Measurements from ENCODE around the gene INPP4B.

Gene INPP4B

GRCh38 chr4:142556570-142557238, 289.4 kb downstream of the INPP4B start:
- H3K4me1 ChIP-seq (ENCODE audit: control insufficient read depth in 5 of 5, insufficient read depth in 5 of 5, low read length in 5 of 5): no peaks in the 10 kb centered on the region
- no peak overlapping the region for H3K9ac ChIP-seq (ENCODE audit: low read length in 5 of 5)
- no peaks in the 10 kb centered on the region for H3K9me3 ChIP-seq (ENCODE audit: control insufficient read depth in 5 of 5, low read length in 5 of 5)
- H3K4me3 ChIP-seq (ENCODE audit: low read depth in 1 of 5, low read length in 5 of 5): no peak overlapping the region
- no peaks in the 10 kb centered on the region for H3K27me3 ChIP-seq (ENCODE audit: control insufficient read depth in 5 of 5, insufficient read depth in 4 of 5, low read length in 5 of 5)
- no peaks in the 10 kb centered on the region for H3K36me3 ChIP-seq (ENCODE audit: control insufficient read depth in 5 of 5, insufficient read depth in 5 of 5, low read length in 5 of 5)
- H3K27ac ChIP-seq (ENCODE audit: low read depth, low read length): no peak overlapping the region

- no peaks in the 10 kb centered on the region for H3K4me1 ChIP-seq (ENCODE audit: control insufficient read depth in 5 of 5, insufficient read depth in 5 of 5, low read length in 5 of 5)
- no peak overlapping the region for H3K4me3 ChIP-seq (ENCODE audit: low read depth in 1 of 5, low read length in 5 of 5)
- H3K9ac ChIP-seq (ENCODE audit: low read length in 5 of 5): no peak overlapping the region
- no peaks in the 10 kb centered on the region for H3K27me3 ChIP-seq (ENCODE audit: control insufficient read depth in 5 of 5, insufficient read depth in 4 of 5, low read length in 5 of 5)
- no peaks in the 10 kb centered on the region for H3K36me3 ChIP-seq (ENCODE audit: control insufficient read depth in 5 of 5, insufficient read depth in 5 of 5, low read length in 5 of 5)
- H3K27ac ChIP-seq (ENCODE audit: low read depth, low read length): no peak overlapping the region
- no peaks in the 10 kb centered on the region for H3K9me3 ChIP-seq (ENCODE audit: control insufficient read depth in 5 of 5, low read length in 5 of 5)
Observed at GRCh38 chr4:142556048-142556447, 290.1 kb downstream of the INPP4B start.

- H3K27ac ChIP-seq (ENCODE audit: low read depth, low read length): no peak overlapping the region
- no peaks in the 10 kb centered on the region for H3K9me3 ChIP-seq (ENCODE audit: control insufficient read depth in 5 of 5, low read length in 5 of 5)
- no peaks in the 10 kb centered on the region for H3K27me3 ChIP-seq (ENCODE audit: control insufficient read depth in 5 of 5, insufficient read depth in 4 of 5, low read length in 5 of 5)
- H3K4me1 ChIP-seq (ENCODE audit: control insufficient read depth in 5 of 5, insufficient read depth in 5 of 5, low read length in 5 of 5): no peaks in the 10 kb centered on the region
- no peak overlapping the region for H3K9ac ChIP-seq (ENCODE audit: low read length in 5 of 5)
- no peak overlapping the region for H3K4me3 ChIP-seq (ENCODE audit: low read depth in 1 of 5, low read length in 5 of 5)
- H3K36me3 ChIP-seq (ENCODE audit: control insufficient read depth in 5 of 5, insufficient read depth in 5 of 5, low read length in 5 of 5): no peaks in the 10 kb centered on the region
Observed at GRCh38 chr4:142554412-142554811, 291.7 kb downstream of the INPP4B start.

- Histone ChIP-seq H3K9me3 (ENCODE audit: control insufficient read depth in 5 of 5, low read length in 5 of 5) (no peaks in the 10 kb centered on the region), H3K4me3 (ENCODE audit: low read depth in 1 of 5, low read length in 5 of 5) (no peak overlapping the region), H3K27me3 (ENCODE audit: control insufficient read depth in 5 of 5, insufficient read depth in 4 of 5, low read length in 5 of 5) (no peaks in the 10 kb centered on the region), H3K9ac (ENCODE audit: low read length in 5 of 5) (no peak overlapping the region), H3K27ac (ENCODE audit: low read depth, low read length) (no peak overlapping the region), H3K36me3 (ENCODE audit: control insufficient read depth in 5 of 5, insufficient read depth in 5 of 5, low read length in 5 of 5) (no peaks in the 10 kb centered on the region), H3K4me1 (ENCODE audit: control insufficient read depth in 5 of 5, insufficient read depth in 5 of 5, low read length in 5 of 5) (no peaks in the 10 kb centered on the region)
Observed at GRCh38 chr4:142551517-142552305, 294.4 kb downstream of the INPP4B start.

GRCh38 chr4:142550965-142551364, 295.1 kb downstream of the INPP4B start:
- Histone ChIP-seq H3K9me3 (ENCODE audit: control insufficient read depth in 5 of 5, low read length in 5 of 5) (no peaks in the 10 kb centered on the region), H3K4me3 (ENCODE audit: low read depth in 1 of 5, low read length in 5 of 5) (no peak overlapping the region), H3K27ac (ENCODE audit: low read depth, low read length) (no peak overlapping the region), H3K9ac (ENCODE audit: low read length in 5 of 5) (no peak overlapping the region), H3K4me1 (ENCODE audit: control insufficient read depth in 5 of 5, insufficient read depth in 5 of 5, low read length in 5 of 5) (no peaks in the 10 kb centered on the region), H3K27me3 (ENCODE audit: control insufficient read depth in 5 of 5, insufficient read depth in 4 of 5, low read length in 5 of 5) (no peaks in the 10 kb centered on the region), H3K36me3 (ENCODE audit: control insufficient read depth in 5 of 5, insufficient read depth in 5 of 5, low read length in 5 of 5) (no peaks in the 10 kb centered on the region)

GRCh38 chr4:142549726-142550463, 296.2 kb downstream of the INPP4B start:
- Histone ChIP-seq H3K9me3 (ENCODE audit: control insufficient read depth in 5 of 5, low read length in 5 of 5) (no peaks in the 10 kb centered on the region), H3K4me1 (ENCODE audit: control insufficient read depth in 5 of 5, insufficient read depth in 5 of 5, low read length in 5 of 5) (no peaks in the 10 kb centered on the region), H3K9ac (ENCODE audit: low read length in 5 of 5) (no peak overlapping the region), H3K4me3 (ENCODE audit: low read depth in 1 of 5, low read length in 5 of 5) (no peak overlapping the region), H3K36me3 (ENCODE audit: control insufficient read depth in 5 of 5, insufficient read depth in 5 of 5, low read length in 5 of 5) (no peaks in the 10 kb centered on the region), H3K27me3 (ENCODE audit: control insufficient read depth in 5 of 5, insufficient read depth in 4 of 5, low read length in 5 of 5) (no peaks in the 10 kb centered on the region), H3K27ac (ENCODE audit: low read depth, low read length) (no peak overlapping the region)

- Histone ChIP-seq H3K9ac (ENCODE audit: low read length in 5 of 5) (no peak overlapping the region), H3K27me3 (ENCODE audit: control insufficient read depth in 5 of 5, insufficient read depth in 4 of 5, low read length in 5 of 5) (no peaks in the 10 kb centered on the region), H3K36me3 (ENCODE audit: control insufficient read depth in 5 of 5, insufficient read depth in 5 of 5, low read length in 5 of 5) (no peaks in the 10 kb centered on the region), H3K4me3 (ENCODE audit: low read depth in 1 of 5, low read length in 5 of 5) (no peak overlapping the region), H3K9me3 (ENCODE audit: control insufficient read depth in 5 of 5, low read length in 5 of 5) (no peaks in the 10 kb centered on the region), H3K27ac (ENCODE audit: low read depth, low read length) (no peak overlapping the region), H3K4me1 (ENCODE audit: control insufficient read depth in 5 of 5, insufficient read depth in 5 of 5, low read length in 5 of 5) (no peaks in the 10 kb centered on the region)
Observed at GRCh38 chr4:142549248-142549647, 296.9 kb downstream of the INPP4B start.

- no peak overlapping the region for H3K9ac ChIP-seq (ENCODE audit: low read length in 5 of 5)
- H3K36me3 ChIP-seq (ENCODE audit: control insufficient read depth in 5 of 5, insufficient read depth in 5 of 5, low read length in 5 of 5): no peaks in the 10 kb centered on the region
Observed at GRCh38 chr4:142548491-142548890, 297.6 kb downstream of the INPP4B start.

GRCh38 chr4:142547974-142548373, 298.1 kb downstream of the INPP4B start:
- H3K4me3 ChIP-seq (ENCODE audit: low read depth in 1 of 5, low read length in 5 of 5): no peak overlapping the region
- H3K36me3 ChIP-seq (ENCODE audit: control insufficient read depth in 5 of 5, insufficient read depth in 5 of 5, low read length in 5 of 5): no peaks in the 10 kb centered on the region
- H3K27ac ChIP-seq (ENCODE audit: low read depth, low read length): no peak overlapping the region
- no peaks in the 10 kb centered on the region for H3K27me3 ChIP-seq (ENCODE audit: control insufficient read depth in 5 of 5, insufficient read depth in 4 of 5, low read length in 5 of 5)
- H3K4me1 ChIP-seq (ENCODE audit: control insufficient read depth in 5 of 5, insufficient read depth in 5 of 5, low read length in 5 of 5): no peaks in the 10 kb centered on the region
- no peaks in the 10 kb centered on the region for H3K9me3 ChIP-seq (ENCODE audit: control insufficient read depth in 5 of 5, low read length in 5 of 5)
- H3K9ac ChIP-seq (ENCODE audit: low read length in 5 of 5): no peak overlapping the region

More at GRCh38 chr4:142548491-142548890, 297.6 kb downstream of the INPP4B start:
- Histone ChIP-seq H3K4me3 (ENCODE audit: low read depth in 1 of 5, low read length in 5 of 5) (no peak overlapping the region), H3K27ac (ENCODE audit: low read depth, low read length) (no peak overlapping the region), H3K27me3 (ENCODE audit: control insufficient read depth in 5 of 5, insufficient read depth in 4 of 5, low read length in 5 of 5) (no peaks in the 10 kb centered on the region), H3K9me3 (ENCODE audit: control insufficient read depth in 5 of 5, low read length in 5 of 5) (no peaks in the 10 kb centered on the region), H3K4me1 (ENCODE audit: control insufficient read depth in 5 of 5, insufficient read depth in 5 of 5, low read length in 5 of 5) (no peaks in the 10 kb centered on the region)

- no peak overlapping the region for H3K4me3 ChIP-seq (ENCODE audit: low read depth in 1 of 5, low read length in 5 of 5)
- no peak overlapping the region for H3K9ac ChIP-seq (ENCODE audit: low read length in 5 of 5)
- H3K4me1 ChIP-seq (ENCODE audit: control insufficient read depth in 5 of 5, insufficient read depth in 5 of 5, low read length in 5 of 5): no peaks in the 10 kb centered on the region
- H3K27ac ChIP-seq (ENCODE audit: low read depth, low read length): no peak overlapping the region
- no peaks in the 10 kb centered on the region for H3K36me3 ChIP-seq (ENCODE audit: control insufficient read depth in 5 of 5, insufficient read depth in 5 of 5, low read length in 5 of 5)
- no peaks in the 10 kb centered on the region for H3K27me3 ChIP-seq (ENCODE audit: control insufficient read depth in 5 of 5, insufficient read depth in 4 of 5, low read length in 5 of 5)
- H3K9me3 ChIP-seq (ENCODE audit: control insufficient read depth in 5 of 5, low read length in 5 of 5): no peaks in the 10 kb centered on the region
Observed at GRCh38 chr4:142544594-142544993, 301.5 kb downstream of the INPP4B start.

All from subcutaneous abdominal adipose tissue (tissue), 5 donors.